Stimulated activated CD4-positive, alpha-beta T cell treated with anti-CD3 and anti-CD28 coated beads, Interleukin-12 subunit alpha, Interleukin-12 subunit beta, amount 100 ng/mL, for 24 hours (primary cell): Measurements from ENCODE around the gene AUTS2.

ENCODE experiments used
- DNase-seq, 2 experiments: peaks; one replicate each; pipeline ENCODE4 v3.0.0-alpha.2; 2020; ENCODE audit warnings: low read depth in 2 of 2

Gene AUTS2

GRCh38 chr7:70416986-70417655 lies 818.8 kb downstream of the AUTS2 start:
- DNase-seq, result no peak

GRCh38 chr7:70419526-70420380 lies 821.5 kb downstream of the AUTS2 start:
- no peak for DNase-seq

GRCh38 chr7:70420381-70420662 lies 822.0 kb downstream of the AUTS2 start:
- DNase-seq, result no peak

GRCh38 chr7:70421319-70421718 lies 823.0 kb downstream of the AUTS2 start:
- DNase-seq, result no peak

- no peak for DNase-seq
These were observed 828.1 kb downstream of the AUTS2 start for GRCh38 chr7:70426249-70426880.

GRCh38 chr7:70432567-70433001 lies 834.3 kb downstream of the AUTS2 start:
- DNase-seq, result no peak

GRCh38 chr7:70434376-70434775 lies 836.1 kb downstream of the AUTS2 start:
- DNase-seq, result no peak

- no peak for DNase-seq
These were observed 836.5 kb downstream of the AUTS2 start for GRCh38 chr7:70434821-70435220.

GRCh38 chr7:70435634-70436033 lies 837.4 kb downstream of the AUTS2 start:
- no peak for DNase-seq

GRCh38 chr7:70436790-70437350 lies 838.6 kb downstream of the AUTS2 start:
- DNase-seq, result no peak

GRCh38 chr7:70439651-70440050 lies 841.4 kb downstream of the AUTS2 start:
- no peak for DNase-seq

- DNase-seq, result no peak
These were observed 848.3 kb downstream of the AUTS2 start for GRCh38 chr7:70446448-70447143.

- DNase-seq, result no peak
These were observed 850.1 kb downstream of the AUTS2 start for GRCh38 chr7:70448312-70448906.

GRCh38 chr7:70450731-70451130 lies 852.5 kb downstream of the AUTS2 start:
- no peak for DNase-seq

GRCh38 chr7:70455925-70456324 lies 857.6 kb downstream of the AUTS2 start:
- DNase-seq, result no peak

GRCh38 chr7:70456719-70457118 lies 858.4 kb downstream of the AUTS2 start:
- DNase-seq, result no peak

GRCh38 chr7:70457482-70457881 lies 859.2 kb downstream of the AUTS2 start:
- no peak for DNase-seq

GRCh38 chr7:70457883-70458680 lies 859.8 kb downstream of the AUTS2 start:
- DNase-seq, result no peak

GRCh38 chr7:70458745-70459144 lies 860.5 kb downstream of the AUTS2 start:
- no peak for DNase-seq

- DNase-seq, result no peak
These were observed 861.3 kb downstream of the AUTS2 start for GRCh38 chr7:70459546-70459945.

GRCh38 chr7:70460071-70460470 lies 861.8 kb downstream of the AUTS2 start:
- no peak for DNase-seq
